ENCODE measurements around the gene CABCOCO1.

GRCh38 chr10:61779950-61780659 is 117.4 kb downstream of the CABCOCO1 start:
- no peak for TF ChIP-seq YY1 (IDR thresholded peaks at IDR 0.05; ENCODE audit: insufficient read depth, insufficient read length)
- TF ChIP-seq SUZ12 (IDR thresholded peaks at IDR 0.05; ENCODE audit: extremely low read depth, insufficient read depth, insufficient read length) = no peak
- no peak for TF ChIP-seq ZNF274 (IDR thresholded peaks at IDR 0.05; ENCODE audit: low read depth, low read length)

Measured in NT2/D1 (cell line).